Astrocyte of the cerebellum (primary cell): ENCODE measurements around the gene ABAT.

Experiments
- DNase-seq: peaks from one replicate; pipeline ENCODE4 v3.0.0-alpha.2; 2011; ENCODE audit warnings: low read depth
- H3K4me3 ChIP-seq: 2 replicates; pipeline ENCODE4 v1.5.1; 2011; ENCODE audit warnings: mild to moderate bottlenecking, low read depth, low read length, moderate library complexity
- in situ Hi-C: cut with HindIII; loops from 2 replicates; pipeline ENCODE4 v1.10.0; 2017; ENCODE audit warnings: low sequenced_read_pairs
- TF ChIP-seq, protein P1 (sequence below): IDR thresholded peaks from 2 replicates; pipeline ENCODE4 v1.5.1; 2012; ENCODE audit warnings: low read length, low read depth, moderate library complexity, mild to moderate bottlenecking; ENCODE audit errors: missing control alignments

ABAT gene

DNA sequence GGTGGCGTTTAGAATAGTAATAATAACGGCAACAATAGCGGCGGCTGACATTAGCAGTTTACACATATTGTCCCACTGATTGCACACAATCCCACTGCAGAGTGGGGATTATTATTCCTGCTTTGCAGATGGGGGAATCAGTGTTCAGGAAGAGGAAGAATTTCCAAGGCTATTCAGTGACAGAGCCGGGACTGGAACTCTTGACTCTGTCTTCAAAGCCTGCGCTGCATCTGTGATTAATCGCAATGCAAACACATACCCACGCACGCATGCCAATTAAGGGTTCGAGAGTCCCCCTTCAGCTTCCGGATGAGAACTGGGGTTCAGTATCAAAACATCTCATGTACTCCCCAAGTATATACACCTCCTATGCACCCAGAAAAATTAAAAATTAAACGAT, 93.9 kb downstream of the ABAT start:
- in situ Hi-C loops = no loop called here
- no peak for DNase-seq
- TF ChIP-seq, protein P1, sequence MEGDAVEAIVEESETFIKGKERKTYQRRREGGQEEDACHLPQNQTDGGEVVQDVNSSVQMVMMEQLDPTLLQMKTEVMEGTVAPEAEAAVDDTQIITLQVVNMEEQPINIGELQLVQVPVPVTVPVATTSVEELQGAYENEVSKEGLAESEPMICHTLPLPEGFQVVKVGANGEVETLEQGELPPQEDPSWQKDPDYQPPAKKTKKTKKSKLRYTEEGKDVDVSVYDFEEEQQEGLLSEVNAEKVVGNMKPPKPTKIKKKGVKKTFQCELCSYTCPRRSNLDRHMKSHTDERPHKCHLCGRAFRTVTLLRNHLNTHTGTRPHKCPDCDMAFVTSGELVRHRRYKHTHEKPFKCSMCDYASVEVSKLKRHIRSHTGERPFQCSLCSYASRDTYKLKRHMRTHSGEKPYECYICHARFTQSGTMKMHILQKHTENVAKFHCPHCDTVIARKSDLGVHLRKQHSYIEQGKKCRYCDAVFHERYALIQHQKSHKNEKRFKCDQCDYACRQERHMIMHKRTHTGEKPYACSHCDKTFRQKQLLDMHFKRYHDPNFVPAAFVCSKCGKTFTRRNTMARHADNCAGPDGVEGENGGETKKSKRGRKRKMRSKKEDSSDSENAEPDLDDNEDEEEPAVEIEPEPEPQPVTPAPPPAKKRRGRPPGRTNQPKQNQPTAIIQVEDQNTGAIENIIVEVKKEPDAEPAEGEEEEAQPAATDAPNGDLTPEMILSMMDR = no peak
- H3K4me3 ChIP-seq = no peak overlapping the region

DNA sequence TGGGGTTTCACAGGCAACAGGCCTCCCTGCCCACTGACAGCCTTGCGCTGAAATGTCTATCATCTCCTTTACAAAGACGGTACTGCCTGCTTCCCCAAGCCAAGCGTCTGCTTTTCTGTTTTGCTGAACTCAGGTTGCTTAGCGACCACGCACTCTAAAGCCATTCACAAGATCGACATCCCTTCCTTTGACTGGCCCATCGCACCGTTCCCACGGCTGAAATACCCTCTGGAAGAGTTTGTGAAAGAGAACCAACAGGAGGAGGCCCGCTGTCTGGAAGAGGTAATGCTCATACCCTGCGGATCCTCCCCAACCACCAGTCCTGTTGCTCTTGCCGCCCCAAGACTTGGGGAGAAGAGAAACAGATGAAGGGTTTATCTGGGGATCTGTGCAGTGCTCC, 94.3 kb downstream of the ABAT start:
- DNase-seq = no peak
- in situ Hi-C loops = no loop called here
- no peak overlapping the region for H3K4me3 ChIP-seq
- TF ChIP-seq, protein P1 = no peak

DNA sequence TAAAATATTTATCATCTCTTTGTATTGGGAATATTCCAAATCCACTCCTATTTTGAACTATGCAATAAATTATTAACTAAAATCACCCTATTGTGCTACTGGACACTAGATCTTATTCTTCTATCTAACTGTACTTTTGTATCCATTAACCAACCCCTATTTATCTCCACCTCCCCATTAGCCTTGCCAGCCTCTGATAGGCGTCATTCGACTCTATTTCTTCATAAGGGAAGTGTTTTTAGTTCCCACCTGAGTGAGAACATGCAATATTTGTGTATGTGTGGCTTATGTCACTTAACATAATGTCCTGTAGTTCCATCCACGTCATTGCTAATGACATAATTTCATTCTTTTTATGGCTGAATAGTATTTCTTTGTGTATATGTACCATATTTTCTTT, 99.1 kb downstream of the ABAT start:
- TF ChIP-seq, protein P1 = no peak
- DNase-seq = no peak
- in situ Hi-C loops = no loop called here
- no peak overlapping the region for H3K4me3 ChIP-seq

DNA sequence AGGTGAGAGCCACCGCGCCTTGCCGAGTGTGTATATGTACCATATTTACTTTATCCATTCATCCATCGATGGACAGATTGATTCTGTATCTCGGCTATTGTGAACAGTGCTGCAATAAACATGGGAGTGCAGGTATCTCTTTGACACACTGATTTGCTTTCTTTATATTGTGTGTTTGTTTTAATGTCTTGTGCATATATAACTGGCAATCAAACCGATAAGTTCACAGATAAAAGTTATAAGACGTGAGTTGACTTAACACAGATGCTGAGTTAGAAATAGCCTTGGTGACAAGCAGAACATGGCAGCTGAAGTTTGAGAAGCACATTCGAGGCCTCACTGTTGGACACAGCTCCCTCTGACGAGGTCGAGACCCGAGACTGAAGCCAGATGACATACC, 99.8 kb downstream of the ABAT start:
- H3K4me3 ChIP-seq = no peak overlapping the region
- in situ Hi-C loops = no loop called here
- DNase-seq = no peak
- TF ChIP-seq, protein P1 = no peak

DNA sequence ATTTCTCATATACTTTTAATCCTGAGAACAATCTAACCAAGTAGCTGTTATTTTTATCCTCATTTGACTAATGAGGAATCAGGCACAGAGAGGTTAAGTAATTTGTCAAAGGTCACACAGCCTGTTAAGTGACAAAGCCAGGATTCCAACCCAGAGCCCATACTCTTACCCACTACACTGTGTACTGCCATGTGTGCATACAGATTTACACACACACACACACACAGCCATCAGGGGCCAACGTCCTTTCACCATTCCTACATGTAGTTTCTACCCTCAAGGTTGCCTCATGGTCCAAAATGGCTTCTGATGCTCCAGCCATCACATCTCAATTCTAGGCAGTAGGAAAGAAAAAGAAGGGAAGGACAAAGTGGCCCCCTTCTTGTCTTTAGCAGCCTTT, 100.9 kb downstream of the ABAT start:
- no peak for DNase-seq

DNA sequence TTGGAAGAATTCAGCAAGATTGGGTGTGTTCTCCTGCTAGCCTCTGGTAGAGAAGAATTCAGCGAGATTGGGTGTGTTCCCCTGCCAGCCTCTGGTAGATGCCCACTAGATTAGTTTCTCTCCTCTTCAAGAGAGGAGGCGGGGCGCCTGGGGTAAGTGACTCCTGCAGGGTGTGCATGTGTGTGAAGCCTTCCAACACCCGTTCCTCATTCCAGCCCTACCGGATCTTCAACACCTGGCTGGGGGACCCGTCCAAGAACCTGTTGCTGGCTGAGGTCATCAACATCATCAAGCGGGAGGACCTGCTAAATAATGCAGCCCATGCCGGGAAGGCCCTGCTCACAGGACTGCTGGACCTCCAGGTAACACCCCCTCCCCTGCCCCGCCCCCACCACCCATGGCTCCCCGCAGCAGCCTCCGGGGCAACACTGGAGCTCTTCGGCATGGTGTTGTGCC, 101.7 kb downstream of the ABAT start:
- no peak for DNase-seq
- H3K4me3 ChIP-seq = no peak overlapping the region
- in situ Hi-C loops = no loop called here
- TF ChIP-seq, protein P1 = no peak

More for the DNA sequence above, 100.9 kb downstream of the ABAT start:
- TF ChIP-seq, protein P1 = no peak
- no peak overlapping the region for H3K4me3 ChIP-seq
- in situ Hi-C loops = no loop called here

DNA sequence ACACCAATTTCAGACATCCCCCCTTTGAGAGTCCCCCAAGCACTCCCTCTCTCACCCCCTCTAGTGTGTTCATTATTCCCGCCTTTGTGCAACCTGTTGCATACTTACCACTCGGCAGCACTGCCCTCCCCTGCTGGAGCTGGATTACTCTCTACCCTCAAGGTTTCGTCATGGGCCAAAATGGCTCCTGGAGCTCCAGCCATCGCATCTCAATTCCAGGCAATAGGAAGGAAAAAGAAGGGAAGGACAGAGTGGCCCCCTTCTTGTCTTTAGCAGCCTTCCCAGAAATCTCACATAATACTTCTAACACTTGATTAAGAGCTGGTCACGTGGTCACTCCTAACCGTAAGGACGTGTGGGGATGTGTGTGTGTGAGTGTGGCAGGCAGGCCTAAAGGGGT, 102.8 kb downstream of the ABAT start:
- DNase-seq = no peak
- in situ Hi-C loops = no loop called here

More for the DNA sequence above, 102.8 kb downstream of the ABAT start:
- TF ChIP-seq, protein P1 = no peak
- no peak overlapping the region for H3K4me3 ChIP-seq
